ENCODE results near the gene MMP11.

The MMP11 gene

DNA sequence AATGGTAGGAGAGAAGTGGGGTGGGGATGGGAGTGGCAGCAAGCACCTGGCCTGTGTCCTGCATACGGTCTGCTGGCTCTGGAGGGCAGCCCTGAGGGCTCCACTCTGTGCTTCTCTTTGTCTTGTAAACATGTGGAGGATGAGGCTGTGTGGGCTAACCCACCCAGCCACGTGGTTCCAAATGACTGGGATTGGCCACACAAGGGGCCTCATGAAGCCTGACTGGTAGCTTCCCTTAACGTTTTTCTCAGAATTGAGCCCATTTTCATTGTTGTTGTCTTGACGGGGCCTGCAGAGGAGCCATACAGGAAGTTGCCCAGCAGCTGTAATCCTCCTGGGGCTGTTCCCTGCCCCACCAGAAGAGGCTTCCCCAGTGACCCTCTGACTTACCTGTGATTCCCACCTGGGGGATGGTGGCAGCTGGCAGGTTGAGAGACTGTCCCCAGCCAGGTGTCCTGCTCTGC lies 48.1 kb downstream of the MMP11 start:
- Histone ChIP-seq H3K4me2 (ENCODE audit: low read length) (no peak overlapping the region), H3K36me3 (replicated peaks; ENCODE audit: low read depth, low read length) (peaks cover 75% of the 10 kb centered on the region), H3K9ac (ENCODE audit: low read length) (no peak overlapping the region), H2AFZ (ENCODE audit: low read depth, low read length) (no peak overlapping the region), H3K27me3 (ENCODE audit: low read depth, low read length) (no peaks in the 10 kb centered on the region), H3K27ac (ENCODE audit: low read length) (no peak overlapping the region), H4K20me1 (ENCODE audit: insufficient read depth, low read length) (no peaks in the 10 kb centered on the region), H3K4me1 (ENCODE audit: low read length) (no peaks in the 10 kb centered on the region), H3K79me2 (ENCODE audit: low read length) (no peaks in the 10 kb centered on the region), H3K9me3 (ENCODE audit: insufficient read depth, low read length) (no peaks in the 10 kb centered on the region), H3K4me3 (ENCODE audit: low read length) (no peak overlapping the region)
- no peak for TF ChIP-seq EZH2phosphoT487 (IDR thresholded peaks at IDR 0.05; ENCODE audit: low read depth)
- no peak for TF ChIP-seq CTCF (IDR thresholded peaks at IDR 0.05; ENCODE audit: low read depth, low read length)

- Histone ChIP-seq H3K27me3 (ENCODE audit: low read depth, low read length) (no peaks in the 10 kb centered on the region), H3K4me3 (ENCODE audit: low read length) (no peak overlapping the region), H3K9me3 (ENCODE audit: insufficient read depth, low read length) (no peaks in the 10 kb centered on the region), H3K4me1 (ENCODE audit: low read length) (no peaks in the 10 kb centered on the region), H2AFZ (ENCODE audit: low read depth, low read length) (no peak overlapping the region), H3K9ac (ENCODE audit: low read length) (no peak overlapping the region), H3K79me2 (ENCODE audit: low read length) (no peaks in the 10 kb centered on the region), H3K36me3 (replicated peaks; ENCODE audit: low read depth, low read length) (peaks cover 74% of the 10 kb centered on the region), H3K4me2 (ENCODE audit: low read length) (no peak overlapping the region), H3K27ac (ENCODE audit: low read length) (no peak overlapping the region), H4K20me1 (ENCODE audit: insufficient read depth, low read length) (no peaks in the 10 kb centered on the region)
- no peak for TF ChIP-seq CTCF (IDR thresholded peaks at IDR 0.05; ENCODE audit: low read depth, low read length)
- no peak for TF ChIP-seq EZH2phosphoT487 (IDR thresholded peaks at IDR 0.05; ENCODE audit: low read depth)
These were observed 49.5 kb downstream of the MMP11 start for GRCh38 chr22:23822101-23822671.

DNA sequence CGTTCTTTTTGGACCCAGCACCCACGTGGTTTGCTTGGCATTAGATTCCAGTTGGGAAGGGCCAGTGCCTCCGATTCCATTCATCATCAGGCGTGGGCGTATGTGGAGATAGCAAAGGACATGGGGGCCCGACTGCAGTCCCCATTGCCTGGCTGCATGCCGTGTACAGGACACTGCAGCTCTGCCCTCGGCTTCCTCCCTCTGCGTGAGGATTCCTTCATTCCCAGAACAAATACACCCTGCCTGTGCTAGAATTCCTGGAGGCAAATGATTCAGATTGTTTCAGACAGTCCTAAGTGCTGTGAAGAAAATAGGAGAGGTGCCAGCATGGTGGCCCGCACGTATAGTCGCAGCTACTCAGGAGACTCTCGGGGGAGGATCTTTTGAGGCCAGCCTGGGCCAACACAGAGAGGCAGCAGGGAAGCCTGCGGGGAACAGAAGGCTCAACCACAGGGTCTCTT lies 50.7 kb downstream of the MMP11 start:
- Histone ChIP-seq H2AFZ (ENCODE audit: low read depth, low read length) (no peak overlapping the region), H3K4me1 (ENCODE audit: low read length) (no peaks in the 10 kb centered on the region), H3K4me3 (ENCODE audit: low read length) (no peak overlapping the region), H3K4me2 (ENCODE audit: low read length) (no peak overlapping the region), H3K9ac (ENCODE audit: low read length) (no peak overlapping the region), H3K9me3 (ENCODE audit: insufficient read depth, low read length) (no peaks in the 10 kb centered on the region), H4K20me1 (ENCODE audit: insufficient read depth, low read length) (no peaks in the 10 kb centered on the region), H3K36me3 (replicated peaks; ENCODE audit: low read depth, low read length) (peaks cover 76% of the 10 kb centered on the region), H3K79me2 (ENCODE audit: low read length) (no peaks in the 10 kb centered on the region), H3K27me3 (ENCODE audit: low read depth, low read length) (no peaks in the 10 kb centered on the region), H3K27ac (ENCODE audit: low read length) (no peak overlapping the region)
- TF ChIP-seq EZH2phosphoT487 (IDR thresholded peaks at IDR 0.05; ENCODE audit: low read depth) (no peak), CTCF (IDR thresholded peaks at IDR 0.05; ENCODE audit: low read depth, low read length) (no peak)

GRCh38 chr22:23824476-23825245 lies 52.0 kb downstream of the MMP11 start:
- Histone ChIP-seq H3K9ac (ENCODE audit: low read length) (no peak overlapping the region), H2AFZ (ENCODE audit: low read depth, low read length) (no peak overlapping the region), H4K20me1 (ENCODE audit: insufficient read depth, low read length) (no peaks in the 10 kb centered on the region), H3K27me3 (ENCODE audit: low read depth, low read length) (no peaks in the 10 kb centered on the region), H3K4me2 (ENCODE audit: low read length) (no peak overlapping the region), H3K4me1 (ENCODE audit: low read length) (no peaks in the 10 kb centered on the region), H3K27ac (ENCODE audit: low read length) (no peak overlapping the region), H3K36me3 (replicated peaks; ENCODE audit: low read depth, low read length) (peaks cover 73% of the 10 kb centered on the region), H3K4me3 (ENCODE audit: low read length) (no peak overlapping the region), H3K79me2 (ENCODE audit: low read length) (no peaks in the 10 kb centered on the region), H3K9me3 (ENCODE audit: insufficient read depth, low read length) (no peaks in the 10 kb centered on the region)
- TF ChIP-seq CTCF (IDR thresholded peaks at IDR 0.05; ENCODE audit: low read depth, low read length) (no peak), EZH2phosphoT487 (IDR thresholded peaks at IDR 0.05; ENCODE audit: low read depth) (no peak)
